SK-N-SH (cell line): ENCODE results near the gene TEKT5. TPM values are rescaled to one million over a fixed set of nuclear protein-coding genes. Genes with fewer than 3 reads are reported as not detected.

Source experiments
- CTCF ChIA-PET: fragments of 300-600, 350-600 bp; formaldehyde crosslinking; extraction: SDS; loops from one replicate; lab custom pipeline; 2021; lab: Yijun Ruan, JAX
- POLR2A ChIA-PET: fragments of 350-600 bp; sonication (Branson Sonifier 250); formaldehyde crosslinking; extraction: SDS; loops from one replicate; lab custom pipeline; 2020; ENCODE audit warnings: antibody characterized with exemption, inconsistent platforms; lab: Yijun Ruan, JAX
- DNase-seq: peaks from one replicate; pipeline ENCODE4 v3.0.0; 2012
- H2AFZ ChIP-seq: fragments of 200-600 bp; sonication (generic); 2 replicates; pipeline ENCODE4 v1.8.1; 2016; ENCODE audit warnings: antibody characterized with exemption, mild to moderate bottlenecking, low read depth
- H3F3A ChIP-seq: fragments of 200-600 bp; sonication (generic); replicated peaks from 2 replicates; pipeline ENCODE3; 2016; ENCODE audit warnings: antibody characterized with exemption, mild to moderate bottlenecking; ENCODE audit not compliant: insufficient read depth
- H3K27ac ChIP-seq, 2 experiments: fragments of 200-500 bp in 1 of 2; fragments of 200-600 bp in 1 of 2; sonication (Bioruptor generic) in 1 of 2; sonication (generic), shearing (Covaris generic) in 1 of 2; 2 replicates each; pipeline versions ENCODE4 v1.5.1 to v1.6.1; 2014 to 2016; ENCODE audit warnings: low read depth in 2 of 2, inconsistent platforms in 1 of 2, low read length in 1 of 2, mild to moderate bottlenecking in 1 of 2, mixed read lengths in 1 of 2
- H3K27me3 ChIP-seq: fragments of 200-600 bp; sonication (generic), shearing (Covaris generic); 2 replicates; pipeline ENCODE4 v1.6.1; 2016; ENCODE audit warnings: mixed run types; ENCODE audit not compliant: insufficient read depth
- H3K36me3 ChIP-seq, 2 experiments: fragments of 200-500 bp in 1 of 2; fragments of 200-600 bp in 1 of 2; sonication (Bioruptor generic) in 1 of 2; sonication (generic) in 1 of 2; replicated peaks in 1 of 2; 2 replicates each; pipeline versions ENCODE3 to v1.5.1; 2014 to 2016; ENCODE audit warnings: low read length in 1 of 2, mild to moderate bottlenecking in 1 of 2; ENCODE audit not compliant: insufficient read depth in 2 of 2, control insufficient read depth in 1 of 2
- H3K4me1 ChIP-seq, 2 experiments: fragments of 200-500 bp in 1 of 2; fragments of 200-600 bp in 1 of 2; sonication (Bioruptor generic) in 1 of 2; sonication (generic), shearing (Covaris generic) in 1 of 2; 2 replicates each; pipeline versions ENCODE4 v1.5.1 to v1.6.1; 2014 to 2016; ENCODE audit warnings: low read depth in 1 of 2, low read length in 1 of 2, mixed run types in 1 of 2; ENCODE audit not compliant: insufficient read depth in 2 of 2, control insufficient read depth in 1 of 2
- H3K4me2 ChIP-seq: fragments of 200-600 bp; sonication (generic), shearing (Covaris generic); 2 replicates; pipeline ENCODE4 v1.6.1; 2017; ENCODE audit warnings: mixed run types
- H3K4me3 ChIP-seq, 2 experiments: fragments of 200-500 bp in 1 of 2; fragments of 200-600 bp in 1 of 2; sonication (Bioruptor generic) in 1 of 2; sonication (generic), shearing (Covaris generic) in 1 of 2; 2 replicates each; pipeline versions ENCODE4 v1.5.1 to v1.8.1; 2014 to 2016; ENCODE audit warnings: low read depth in 2 of 2, inconsistent platforms in 1 of 2, low read length in 1 of 2, mild to moderate bottlenecking in 1 of 2, mixed read lengths in 1 of 2, moderate library complexity in 1 of 2
- H3K79me2 ChIP-seq: fragments of 200-600 bp; sonication (generic); 2 replicates; pipeline ENCODE4 v1.8.1; 2017; ENCODE audit warnings: mild to moderate bottlenecking; ENCODE audit not compliant: insufficient read depth
- H3K9ac ChIP-seq: fragments of 200-600 bp; sonication (generic); 2 replicates; pipeline ENCODE4 v1.6.1; 2017; ENCODE audit warnings: mixed run types
- H3K9me2 ChIP-seq: fragments of 200-600 bp; sonication (generic); 2 replicates; pipeline ENCODE4 v1.6.1; 2017; ENCODE audit warnings: mixed run types
- H3K9me3 ChIP-seq: fragments of 200-600 bp; sonication (generic); 2 replicates; pipeline ENCODE4 v1.6.1; 2017; ENCODE audit warnings: mixed run types, mild to moderate bottlenecking, moderate library complexity
- H4K20me1 ChIP-seq: fragments of 200-600 bp; sonication (generic); 2 replicates; pipeline ENCODE4 v1.6.1; 2017; ENCODE audit warnings: mild to moderate bottlenecking, mixed run types; ENCODE audit not compliant: insufficient read depth
- CHD2 ChIP-seq: fragments of 150-350 bp; IDR thresholded peaks from 2 replicates; pipeline ENCODE4 v1.6.1; 2018; ENCODE audit warnings: low read length; ENCODE audit not compliant: partially characterized antibody
- CTCF ChIP-seq: fragments of 200-600 bp; sonication (generic); IDR thresholded peaks from 2 replicates; pipeline ENCODE4 v1.6.1; 2017; ENCODE audit warnings: antibody characterized with exemption, mild to moderate bottlenecking, moderate library complexity
- EP300 ChIP-seq, 2 experiments: IDR thresholded peaks; 2 replicates each; pipeline versions ENCODE4 v1.4.0 to v1.6.1; 2012; ENCODE audit warnings: borderline replicate concordance in 1 of 2, low read depth in 1 of 2, low read length in 1 of 2
- FOSL2 ChIP-seq: IDR thresholded peaks from 2 replicates; pipeline ENCODE4 v1.4.0; 2012; ENCODE audit warnings: low read depth, mild to moderate bottlenecking, moderate library complexity, borderline replicate concordance
- FOXM1 ChIP-seq: IDR thresholded peaks from 2 replicates; pipeline ENCODE4 v1.4.0; 2012; ENCODE audit warnings: low read depth, mild to moderate bottlenecking
- GABPA ChIP-seq: IDR thresholded peaks from 2 replicates; pipeline ENCODE4 v1.4.0; 2012; ENCODE audit warnings: low read depth, mild to moderate bottlenecking
- MEF2A ChIP-seq: IDR thresholded peaks from 2 replicates; pipeline ENCODE4 v1.4.0; 2012; ENCODE audit warnings: low read depth, borderline replicate concordance
- MXI1 ChIP-seq: IDR thresholded peaks from 2 replicates; pipeline ENCODE4 v1.6.1; 2012; ENCODE audit warnings: mild to moderate bottlenecking, low read depth, low read length, improper control_type of control experiment
- NFIC ChIP-seq: IDR thresholded peaks from 2 replicates; pipeline ENCODE4 v1.4.0; 2012; ENCODE audit warnings: borderline replicate concordance
- PBX3 ChIP-seq: IDR thresholded peaks from 2 replicates; pipeline ENCODE4; 2012
- RCOR1 ChIP-seq: fragments of 150-350 bp; IDR thresholded peaks from 2 replicates; pipeline ENCODE4 v1.6.1; 2017; ENCODE audit warnings: antibody characterized with exemption, low read length
- SMC3 ChIP-seq: IDR thresholded peaks from 2 replicates; pipeline ENCODE4 v1.6.1; 2012; ENCODE audit warnings: low read depth, low read length, improper control_type of control experiment
- TEAD4 ChIP-seq: IDR thresholded peaks from 2 replicates; pipeline ENCODE4 v1.4.0; 2012; ENCODE audit warnings: mild to moderate bottlenecking, borderline replicate concordance; ENCODE audit not compliant: insufficient read depth
- YY1 ChIP-seq: IDR thresholded peaks from 2 replicates; pipeline ENCODE4 v1.4.0; 2012; ENCODE audit warnings: low read depth, mild to moderate bottlenecking
- WGBS: methylation state at CpG from one replicate; pipeline ENCODE4 v1.1.6; 2017; ENCODE audit warnings: low lambda C conversion rate; 5-methylcytosine and 5-hydroxymethylcytosine counted together
- polyA plus RNA-seq, 3 experiments: library from polyadenylated mRNA; depleted of rRNA; stranded (reverse); fragments of >200 nt; gene quantifications; 2 replicates each; pipeline ENCODE4 v1.2.3, GENCODE V29; 2012
- TF ChIP-seq, protein P1 (sequence below): IDR thresholded peaks from 2 replicates; pipeline ENCODE4 v1.6.1; 2012; ENCODE audit warnings: mild to moderate bottlenecking, low read depth, low read length, moderate library complexity
- TF ChIP-seq, protein P2 (sequence below): IDR thresholded peaks from 2 replicates; pipeline ENCODE4 v1.4.0; 2012; ENCODE audit warnings: low read depth, borderline replicate concordance
- TF ChIP-seq, protein P3 (sequence below): IDR thresholded peaks from 2 replicates; pipeline ENCODE4 v1.4.0; 2012; ENCODE audit warnings: low read depth, borderline replicate concordance
- TF ChIP-seq, protein P4 (sequence below): fragments of 150-350 bp; IDR thresholded peaks from 2 replicates; pipeline ENCODE4 v1.6.1; 2017; ENCODE audit warnings: antibody characterized with exemption, low read length, low read depth, borderline replicate concordance

TEKT5 gene
- polyA plus RNA-seq, 1 of the 3 experiments (the other 2 are of a cell fraction) = not detected

DNA sequence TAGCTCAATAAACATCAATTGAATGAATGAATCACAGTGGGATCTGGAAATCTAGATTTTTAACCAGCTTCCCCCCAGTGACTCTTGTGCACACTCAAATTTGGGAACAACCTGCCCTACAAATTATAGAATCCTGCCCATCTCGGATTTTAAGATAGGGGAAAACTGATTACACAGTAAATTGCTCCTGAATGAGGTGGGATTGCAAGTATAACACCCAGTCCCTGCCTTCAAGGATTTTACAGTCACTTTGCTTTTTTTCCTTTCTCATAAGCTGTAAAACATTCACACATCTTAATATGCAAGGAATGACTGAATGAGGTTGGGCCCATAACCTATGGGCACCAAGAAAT is 48.5 kb downstream of the TEKT5 start (continued):
- TF ChIP-seq PBX3 (no peak), RCOR1 (no peak), YY1 (no peak), GABPA (no peak), FOSL2 (no peak), NFIC (no peak), MXI1 (no peak), CTCF (no peak), MEF2A (no peak)

DNA sequence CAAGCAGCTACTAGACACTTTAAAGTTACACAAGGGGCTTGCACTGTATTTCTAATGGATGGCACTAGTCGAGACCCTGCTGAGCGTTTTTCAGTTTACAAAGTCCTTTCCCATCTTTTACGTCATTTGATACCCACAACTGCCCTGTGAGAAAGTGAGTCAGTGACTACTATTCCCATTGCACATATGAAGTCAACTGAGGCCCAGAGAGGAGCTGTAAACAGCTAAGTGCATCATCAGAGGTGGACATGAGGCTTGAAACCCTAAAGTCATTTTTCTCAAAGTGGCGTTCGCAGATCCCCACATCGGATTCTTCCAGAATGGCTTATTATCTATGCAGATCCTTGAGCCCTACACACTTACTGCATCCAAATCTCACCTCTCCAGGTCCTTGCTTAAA is 50.6 kb downstream of the TEKT5 start:
- Histone ChIP-seq H3K9me3 (no peaks in the 10 kb centered on the region), H3K9ac (no peak overlapping the region), H3F3A (no peaks in the 10 kb centered on the region), H3K36me3 (no peaks in the 10 kb centered on the region), H3K79me2 (no peaks in the 10 kb centered on the region), H3K4me2 (no peak overlapping the region), H3K9me2 (no peaks in the 10 kb centered on the region), H3K27ac (no peak overlapping the region), H3K27me3 (no peaks in the 10 kb centered on the region), H3K4me1 (no peaks in the 10 kb centered on the region), H2AFZ (no peak overlapping the region), H3K4me3 (no peak overlapping the region), H4K20me1 (no peaks in the 10 kb centered on the region)
- POLR2A ChIA-PET = interaction anchor here (0.9 kb wide), 1 partner anchor 24 kb away, joined by 3 read pairs; no protein-coding TSS in a partner anchor
- DNase-seq = no peak
- WGBS = 66% methylated on average over 6 of the region's 6 CpGs
- CTCF ChIA-PET = interaction anchor here (1.6 kb wide), 1 partner anchor 24 kb away, joined by 5 read pairs; no protein-coding TSS in a partner anchor
- TF ChIP-seq MXI1 = no peak
- TF ChIP-seq, protein P1, sequence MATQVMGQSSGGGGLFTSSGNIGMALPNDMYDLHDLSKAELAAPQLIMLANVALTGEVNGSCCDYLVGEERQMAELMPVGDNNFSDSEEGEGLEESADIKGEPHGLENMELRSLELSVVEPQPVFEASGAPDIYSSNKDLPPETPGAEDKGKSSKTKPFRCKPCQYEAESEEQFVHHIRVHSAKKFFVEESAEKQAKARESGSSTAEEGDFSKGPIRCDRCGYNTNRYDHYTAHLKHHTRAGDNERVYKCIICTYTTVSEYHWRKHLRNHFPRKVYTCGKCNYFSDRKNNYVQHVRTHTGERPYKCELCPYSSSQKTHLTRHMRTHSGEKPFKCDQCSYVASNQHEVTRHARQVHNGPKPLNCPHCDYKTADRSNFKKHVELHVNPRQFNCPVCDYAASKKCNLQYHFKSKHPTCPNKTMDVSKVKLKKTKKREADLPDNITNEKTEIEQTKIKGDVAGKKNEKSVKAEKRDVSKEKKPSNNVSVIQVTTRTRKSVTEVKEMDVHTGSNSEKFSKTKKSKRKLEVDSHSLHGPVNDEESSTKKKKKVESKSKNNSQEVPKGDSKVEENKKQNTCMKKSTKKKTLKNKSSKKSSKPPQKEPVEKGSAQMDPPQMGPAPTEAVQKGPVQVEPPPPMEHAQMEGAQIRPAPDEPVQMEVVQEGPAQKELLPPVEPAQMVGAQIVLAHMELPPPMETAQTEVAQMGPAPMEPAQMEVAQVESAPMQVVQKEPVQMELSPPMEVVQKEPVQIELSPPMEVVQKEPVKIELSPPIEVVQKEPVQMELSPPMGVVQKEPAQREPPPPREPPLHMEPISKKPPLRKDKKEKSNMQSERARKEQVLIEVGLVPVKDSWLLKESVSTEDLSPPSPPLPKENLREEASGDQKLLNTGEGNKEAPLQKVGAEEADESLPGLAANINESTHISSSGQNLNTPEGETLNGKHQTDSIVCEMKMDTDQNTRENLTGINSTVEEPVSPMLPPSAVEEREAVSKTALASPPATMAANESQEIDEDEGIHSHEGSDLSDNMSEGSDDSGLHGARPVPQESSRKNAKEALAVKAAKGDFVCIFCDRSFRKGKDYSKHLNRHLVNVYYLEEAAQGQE = no peak
- TF ChIP-seq SMC3 = no peak
- TF ChIP-seq, protein P2, sequence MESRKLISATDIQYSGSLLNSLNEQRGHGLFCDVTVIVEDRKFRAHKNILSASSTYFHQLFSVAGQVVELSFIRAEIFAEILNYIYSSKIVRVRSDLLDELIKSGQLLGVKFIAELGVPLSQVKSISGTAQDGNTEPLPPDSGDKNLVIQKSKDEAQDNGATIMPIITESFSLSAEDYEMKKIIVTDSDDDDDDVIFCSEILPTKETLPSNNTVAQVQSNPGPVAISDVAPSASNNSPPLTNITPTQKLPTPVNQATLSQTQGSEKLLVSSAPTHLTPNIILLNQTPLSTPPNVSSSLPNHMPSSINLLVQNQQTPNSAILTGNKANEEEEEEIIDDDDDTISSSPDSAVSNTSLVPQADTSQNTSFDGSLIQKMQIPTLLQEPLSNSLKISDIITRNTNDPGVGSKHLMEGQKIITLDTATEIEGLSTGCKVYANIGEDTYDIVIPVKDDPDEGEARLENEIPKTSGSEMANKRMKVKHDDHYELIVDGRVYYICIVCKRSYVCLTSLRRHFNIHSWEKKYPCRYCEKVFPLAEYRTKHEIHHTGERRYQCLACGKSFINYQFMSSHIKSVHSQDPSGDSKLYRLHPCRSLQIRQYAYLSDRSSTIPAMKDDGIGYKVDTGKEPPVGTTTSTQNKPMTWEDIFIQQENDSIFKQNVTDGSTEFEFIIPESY = no peak
- TF ChIP-seq, protein P3, sequence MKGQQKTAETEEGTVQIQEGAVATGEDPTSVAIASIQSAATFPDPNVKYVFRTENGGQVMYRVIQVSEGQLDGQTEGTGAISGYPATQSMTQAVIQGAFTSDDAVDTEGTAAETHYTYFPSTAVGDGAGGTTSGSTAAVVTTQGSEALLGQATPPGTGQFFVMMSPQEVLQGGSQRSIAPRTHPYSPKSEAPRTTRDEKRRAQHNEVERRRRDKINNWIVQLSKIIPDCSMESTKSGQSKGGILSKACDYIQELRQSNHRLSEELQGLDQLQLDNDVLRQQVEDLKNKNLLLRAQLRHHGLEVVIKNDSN = no peak
- no peak for TF ChIP-seq CHD2
- no peak for TF ChIP-seq FOXM1
- no peak for TF ChIP-seq TEAD4
- TF ChIP-seq, protein P4, sequence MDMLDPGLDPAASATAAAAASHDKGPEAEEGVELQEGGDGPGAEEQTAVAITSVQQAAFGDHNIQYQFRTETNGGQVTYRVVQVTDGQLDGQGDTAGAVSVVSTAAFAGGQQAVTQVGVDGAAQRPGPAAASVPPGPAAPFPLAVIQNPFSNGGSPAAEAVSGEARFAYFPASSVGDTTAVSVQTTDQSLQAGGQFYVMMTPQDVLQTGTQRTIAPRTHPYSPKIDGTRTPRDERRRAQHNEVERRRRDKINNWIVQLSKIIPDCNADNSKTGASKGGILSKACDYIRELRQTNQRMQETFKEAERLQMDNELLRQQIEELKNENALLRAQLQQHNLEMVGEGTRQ = no peak
- no peak for TF ChIP-seq PBX3
- no peak for TF ChIP-seq EP300 (IDR thresholded peaks at IDR 0.05; ENCODE audit: borderline replicate concordance in 1 of 2, low read depth in 1 of 2, low read length in 1 of 2)
- no peak for TF ChIP-seq MEF2A
